ENCODE measurements around the gene IMMT.
"Not testable (repeated sequence)": the region's sequence is repeated elsewhere in the genome, so short reads cannot be mapped to it uniquely, and the experiment has no call there.

IMMT gene

DNA sequence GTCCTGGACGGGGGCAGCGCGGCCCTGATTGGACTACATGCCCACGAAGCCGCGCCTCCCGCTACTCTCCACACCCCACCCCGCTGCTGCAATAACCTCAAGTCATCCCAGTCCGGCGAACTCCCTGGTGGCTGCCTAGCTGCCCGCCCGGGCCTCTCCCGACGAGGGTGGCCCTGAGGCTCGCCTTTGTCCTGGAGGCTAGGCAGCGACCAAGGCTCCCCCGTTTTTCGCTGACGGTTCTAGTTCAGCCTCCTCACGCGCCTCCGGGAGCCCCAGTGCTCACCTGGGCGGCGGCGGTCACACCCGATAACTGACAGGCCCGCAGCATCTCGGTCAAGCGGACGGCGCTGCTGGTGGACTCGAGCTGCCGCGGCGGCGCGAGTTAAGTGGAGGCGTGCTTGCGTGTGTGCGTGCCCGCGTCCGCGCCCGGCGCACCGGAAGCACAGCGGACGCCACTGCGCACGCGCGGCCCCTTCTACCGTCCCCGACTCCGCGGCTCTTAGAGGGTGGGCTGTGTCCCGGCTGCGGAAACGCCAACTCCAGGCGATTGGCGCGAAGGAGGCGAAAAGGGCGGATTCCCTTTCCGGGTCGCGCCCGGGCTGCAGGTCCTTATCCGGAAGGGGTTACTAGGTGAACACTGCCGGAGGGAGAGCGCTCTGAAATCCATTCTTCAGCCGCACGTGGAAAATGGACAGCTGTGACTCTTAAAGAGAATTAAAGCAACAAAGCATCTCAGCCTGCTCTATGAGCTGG, at the start of gene IMMT:
Gene IMMT, minus strand, starts transcription at position 408 of the 753 bp plus-strand sequence. Its CDS starts 80 bp downstream, at position 328.
- peak; percentile 89 for DNase-seq (ENCODE audit: low read depth)

DNA sequence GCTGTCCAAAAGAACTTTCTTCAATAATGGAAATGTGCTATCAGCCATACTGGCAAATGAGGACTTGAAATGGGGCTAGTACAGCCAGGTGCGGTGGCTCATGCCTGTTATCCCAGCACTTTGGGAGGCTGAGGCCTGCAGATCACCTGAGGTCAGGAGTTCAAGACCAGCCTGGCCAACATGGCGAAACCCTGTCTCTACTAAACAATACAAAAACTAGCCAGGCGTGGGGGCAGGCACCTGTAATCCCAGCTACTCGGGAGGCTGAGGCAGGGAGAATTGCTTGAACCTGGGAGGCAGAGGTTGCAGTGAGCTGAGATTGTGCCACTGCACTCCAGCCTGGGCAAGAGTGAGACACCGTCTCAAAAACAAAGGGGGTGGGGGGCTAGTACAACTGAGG, 49.5 kb upstream of the IMMT start:
- DNase-seq (ENCODE audit: low read depth) = not testable (repeated sequence)

DNA sequence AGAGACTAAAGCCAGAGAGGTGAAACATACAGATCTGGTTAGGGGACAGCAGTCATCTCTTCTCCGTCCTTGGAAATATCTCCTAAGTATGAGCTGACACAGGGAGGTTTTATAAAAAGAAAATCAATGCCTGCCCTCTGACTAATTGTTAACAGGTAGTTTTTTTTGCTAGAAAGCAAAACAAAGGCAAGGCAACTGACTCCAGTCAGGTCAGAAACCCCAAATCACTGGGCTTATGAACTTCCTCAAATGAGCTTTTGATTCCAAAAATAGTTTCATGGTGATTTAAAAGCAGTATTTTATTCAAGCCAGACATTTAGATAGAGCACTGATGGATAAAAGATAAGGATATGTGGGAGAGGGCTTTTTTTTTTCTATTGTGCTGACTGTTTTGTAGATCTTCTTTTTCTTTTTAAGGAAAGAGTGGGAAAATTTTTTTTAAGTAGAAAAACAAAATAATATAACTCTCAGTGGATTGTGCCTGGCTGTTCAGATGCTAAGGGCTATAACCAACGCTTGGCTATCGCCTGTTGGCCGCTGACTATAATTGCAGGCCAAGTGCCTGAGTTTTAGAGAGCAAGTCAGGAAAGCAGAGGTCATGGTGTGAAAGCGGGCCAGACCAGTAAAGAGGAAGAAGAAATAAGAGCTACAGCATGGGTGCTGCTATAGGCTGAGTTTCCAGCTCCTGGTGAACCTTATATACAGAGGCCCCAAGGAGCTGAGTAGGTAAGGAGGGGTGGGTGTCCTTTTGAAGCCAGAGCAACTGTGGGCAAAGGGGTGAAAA, 48.9 kb upstream of the IMMT start:
- DNase-seq (ENCODE audit: low read depth) = no peak

DNA sequence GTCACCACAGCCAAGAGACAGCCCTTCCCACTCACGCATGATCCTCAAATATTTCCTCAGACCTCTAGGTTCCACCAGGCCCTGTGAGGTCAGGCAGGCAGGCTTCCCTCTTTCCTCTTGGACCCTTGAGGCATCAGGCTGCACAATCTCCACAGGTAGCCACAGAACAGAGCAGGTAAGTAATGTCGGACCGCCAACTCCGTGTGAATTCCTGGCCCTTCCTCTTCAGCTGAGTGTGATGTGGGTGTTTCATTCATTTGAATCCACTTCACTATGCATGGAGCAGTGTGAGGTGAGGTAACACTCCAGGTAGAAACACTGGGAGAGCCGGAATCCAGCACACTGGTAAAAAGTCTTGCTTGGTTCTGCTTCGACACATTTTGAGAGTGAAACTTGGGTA, 48.0 kb upstream of the IMMT start:
- DNase-seq (ENCODE audit: low read depth) = no peak

DNA sequence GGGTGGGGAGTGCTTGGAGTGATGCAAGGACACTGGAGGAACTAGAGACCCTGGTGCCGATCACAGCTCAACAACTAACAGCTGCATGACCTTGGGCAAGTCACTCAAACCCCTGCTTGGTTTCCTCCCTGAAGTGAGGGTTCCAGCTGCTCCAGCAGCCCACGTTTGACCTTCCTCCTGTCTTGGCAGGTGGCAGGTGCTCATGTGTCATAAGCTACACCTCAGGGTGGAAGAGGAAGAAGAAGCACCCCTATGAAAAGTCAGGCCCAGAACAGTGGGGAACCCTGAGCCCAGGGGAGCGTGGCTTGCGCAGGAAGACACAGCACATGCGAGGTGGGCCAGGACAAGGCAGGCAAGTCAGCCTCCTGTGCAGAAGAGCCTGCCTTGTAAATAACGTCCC, 46.3 kb upstream of the IMMT start:
- DNase-seq (ENCODE audit: low read depth) = no peak

DNA sequence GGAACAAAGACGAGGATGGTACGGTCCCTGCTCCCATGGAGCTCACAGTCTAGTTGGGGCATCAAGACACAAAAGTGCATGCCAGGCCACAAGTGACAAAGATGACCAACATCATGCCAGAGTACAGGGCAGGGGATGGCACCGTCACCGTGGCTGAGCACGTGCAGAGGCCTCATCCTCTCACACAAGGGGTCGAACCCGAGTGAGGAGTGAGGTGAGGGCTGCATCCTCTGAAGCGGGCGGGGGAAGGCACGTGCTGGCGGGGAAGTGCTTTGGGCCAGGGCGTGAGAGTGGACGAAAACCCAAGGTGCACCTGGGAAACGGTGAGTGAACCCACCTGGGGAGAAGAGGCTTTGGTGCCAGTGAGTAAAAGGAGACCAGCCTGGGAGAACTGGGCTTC, 45.0 kb upstream of the IMMT start:
- no peak for DNase-seq (ENCODE audit: low read depth)

DNA sequence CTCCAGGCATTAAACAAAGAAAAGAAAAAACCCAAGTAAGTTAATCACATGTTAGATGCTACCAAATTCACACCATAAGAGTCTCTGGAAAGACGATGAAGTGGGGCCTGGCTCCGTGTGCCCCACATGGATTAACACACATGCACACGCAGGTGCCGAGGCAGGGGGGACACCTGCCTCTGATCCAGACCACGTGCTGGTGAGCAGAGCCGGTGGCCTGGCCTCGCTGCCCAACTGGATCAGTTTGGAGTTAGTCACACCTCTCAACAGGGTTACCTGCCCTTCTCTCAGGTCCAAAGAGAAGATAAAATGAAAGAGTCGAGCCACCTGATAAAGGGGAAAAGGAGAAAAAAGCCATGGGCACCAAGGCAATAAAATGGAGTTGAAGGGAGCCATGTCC, 44.5 kb upstream of the IMMT start:
- no peak for DNase-seq (ENCODE audit: low read depth)

DNA sequence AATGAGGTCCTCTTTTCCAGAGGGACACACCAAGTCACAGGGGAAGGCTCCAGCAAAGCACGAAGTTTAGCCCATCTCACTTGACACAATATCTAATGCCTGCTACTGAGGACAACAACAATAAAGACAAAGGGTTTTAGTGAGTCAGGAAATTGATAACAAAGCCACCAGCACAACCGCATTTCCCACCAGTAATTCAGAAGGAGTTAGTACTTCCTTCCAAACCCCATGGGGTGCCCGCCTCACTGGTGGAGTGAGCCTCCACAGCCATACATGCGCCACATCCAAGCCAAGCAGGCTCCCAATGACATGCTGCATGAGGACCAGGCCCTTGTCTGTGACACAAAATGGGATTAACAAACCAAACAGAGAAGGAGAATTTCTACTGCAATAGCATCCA, 44.1 kb upstream of the IMMT start:
- no peak for DNase-seq (ENCODE audit: low read depth)

DNA sequence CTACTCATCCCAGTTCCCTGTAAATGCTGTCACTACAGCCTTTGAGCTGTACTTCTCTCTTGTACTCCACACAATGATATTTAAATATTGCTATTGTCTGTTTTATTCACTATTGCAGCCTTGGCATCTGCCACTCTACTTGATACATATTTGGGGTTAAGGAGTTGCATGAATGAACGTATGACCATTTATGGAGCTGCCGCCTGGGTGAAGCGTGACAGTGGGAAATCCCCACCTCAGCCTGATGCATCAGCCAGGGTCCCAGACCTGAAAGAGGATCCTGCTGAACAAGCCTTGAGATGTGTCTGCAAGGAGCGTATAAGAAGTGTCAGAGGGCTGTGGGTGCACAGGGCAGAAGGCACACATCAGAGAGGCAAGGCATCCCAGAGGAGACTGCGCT, 43.1 kb upstream of the IMMT start:
- DNase-seq (ENCODE audit: low read depth) = no peak

DNA sequence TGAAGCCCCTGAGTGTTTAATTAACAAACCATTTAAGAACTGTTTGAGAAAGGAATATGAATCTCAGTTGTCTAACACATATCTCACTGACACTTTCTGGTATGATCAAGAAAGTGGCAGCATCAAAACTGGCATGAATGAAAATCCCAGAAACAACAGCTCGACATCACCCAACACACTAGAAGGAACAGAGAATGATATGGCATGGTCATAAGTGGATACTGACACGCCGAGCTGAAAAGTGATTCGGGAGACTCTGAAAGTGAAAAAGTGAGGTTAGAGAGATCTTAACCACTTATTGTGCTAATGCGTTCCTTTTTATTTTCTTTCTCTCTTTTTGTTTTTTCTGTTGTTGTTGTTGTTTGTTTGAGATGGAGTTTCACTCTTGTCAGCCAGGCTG, 41.9 kb upstream of the IMMT start:
- DNase-seq (ENCODE audit: low read depth) = no peak

DNA sequence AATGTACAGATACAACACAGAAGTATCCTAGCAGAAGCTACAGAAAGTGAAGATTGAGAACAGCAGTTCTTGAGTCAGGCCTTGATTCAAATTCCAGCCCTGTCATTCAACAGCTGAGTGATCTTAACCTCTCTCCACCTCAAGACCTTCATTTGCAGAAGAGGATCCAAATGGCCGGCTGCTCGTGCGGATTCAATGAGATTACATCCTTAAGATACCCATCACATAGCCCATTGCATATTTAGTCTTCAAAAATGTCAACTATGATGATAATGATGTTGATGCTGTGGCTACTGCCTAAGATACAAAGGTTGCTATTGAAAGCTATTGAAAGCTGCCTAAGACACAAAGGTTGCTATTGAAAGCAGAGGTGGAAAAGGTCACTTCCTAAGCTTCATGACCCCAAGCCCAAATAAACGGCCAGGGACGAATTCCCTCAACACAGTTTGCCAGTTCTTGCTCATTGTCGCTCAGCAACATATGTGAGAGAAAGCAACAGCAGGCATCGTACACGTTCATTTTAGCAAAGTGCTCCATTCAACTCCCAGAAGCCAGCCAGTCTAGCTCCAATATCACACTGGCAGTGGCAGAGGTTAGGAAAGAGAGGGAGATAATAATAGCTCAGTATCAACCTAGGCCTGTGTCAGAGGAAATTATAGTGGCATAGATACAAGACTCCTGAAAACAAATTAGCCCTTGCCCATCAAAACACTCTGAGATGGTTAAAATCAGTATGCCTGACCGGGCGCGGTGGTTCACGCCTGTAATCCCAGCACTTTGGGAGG, 40.1 kb upstream of the IMMT start:
- DNase-seq (ENCODE audit: low read depth) = no peak

DNA sequence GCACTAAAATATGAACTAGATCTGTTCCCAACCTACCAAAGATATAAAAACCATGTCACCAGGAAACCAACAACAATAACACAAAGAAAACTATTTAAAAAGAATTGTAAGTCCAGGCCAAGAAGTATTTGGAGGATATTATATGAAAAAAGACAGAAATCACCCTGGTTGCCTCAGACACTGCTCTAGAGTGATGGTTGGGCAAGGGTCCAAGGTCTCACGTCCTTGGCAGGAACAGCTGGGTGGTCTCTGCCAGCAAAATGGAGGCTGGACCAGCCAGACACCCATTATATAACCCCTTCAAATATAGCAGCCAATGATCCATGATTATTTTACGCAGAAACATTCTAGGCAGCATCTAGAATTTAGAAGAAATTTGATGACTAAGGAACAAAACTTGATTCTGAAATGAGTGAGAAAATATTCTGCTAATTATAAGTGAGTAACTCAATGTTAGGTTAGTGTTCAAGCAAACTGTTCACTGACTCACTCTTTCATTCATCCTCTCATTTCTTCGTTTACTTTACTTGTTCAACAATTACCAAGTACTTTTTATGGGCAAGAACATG, 39.4 kb upstream of the IMMT start:
- DNase-seq (ENCODE audit: low read depth) = no peak

DNA sequence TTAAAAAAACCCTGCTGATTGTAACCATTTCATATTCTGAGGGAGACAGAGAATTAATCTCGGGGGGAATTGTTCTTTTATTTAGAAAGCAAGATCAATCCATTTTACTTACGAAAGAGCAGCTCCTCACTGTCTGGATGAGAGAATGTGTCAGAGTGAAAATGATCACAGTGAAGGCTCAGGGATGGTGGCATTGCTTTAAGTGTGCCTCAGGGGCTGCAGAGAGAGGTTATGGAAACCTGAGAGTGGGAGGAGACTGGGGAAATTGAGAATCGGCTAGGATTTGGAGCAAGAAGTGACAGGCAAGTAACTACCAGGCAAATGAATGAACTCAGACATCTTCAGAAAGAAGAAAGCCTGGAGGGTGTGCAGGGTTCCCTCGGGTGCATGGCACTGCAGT, 38.2 kb upstream of the IMMT start:
- DNase-seq (ENCODE audit: low read depth) = no peak

DNA sequence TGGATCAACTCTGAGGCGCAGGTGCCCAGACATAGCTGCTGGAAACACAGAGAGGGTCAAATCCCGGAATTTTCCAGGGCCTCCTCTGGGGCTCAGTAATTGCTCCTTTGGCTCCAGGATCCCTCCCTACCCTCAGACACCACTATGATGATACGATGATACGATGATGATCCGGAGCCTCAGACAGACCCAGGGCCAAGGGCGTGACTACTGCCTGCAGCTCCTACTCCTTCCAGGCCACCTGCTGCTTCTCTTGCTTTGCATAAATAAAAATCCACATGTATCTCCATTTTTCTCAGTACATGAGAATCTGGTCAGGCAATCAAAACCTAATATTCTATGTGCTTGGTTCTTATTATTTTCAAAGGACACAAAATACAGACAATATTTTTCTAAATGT, 37.6 kb upstream of the IMMT start:
- DNase-seq (ENCODE audit: low read depth) = no peak

DNA sequence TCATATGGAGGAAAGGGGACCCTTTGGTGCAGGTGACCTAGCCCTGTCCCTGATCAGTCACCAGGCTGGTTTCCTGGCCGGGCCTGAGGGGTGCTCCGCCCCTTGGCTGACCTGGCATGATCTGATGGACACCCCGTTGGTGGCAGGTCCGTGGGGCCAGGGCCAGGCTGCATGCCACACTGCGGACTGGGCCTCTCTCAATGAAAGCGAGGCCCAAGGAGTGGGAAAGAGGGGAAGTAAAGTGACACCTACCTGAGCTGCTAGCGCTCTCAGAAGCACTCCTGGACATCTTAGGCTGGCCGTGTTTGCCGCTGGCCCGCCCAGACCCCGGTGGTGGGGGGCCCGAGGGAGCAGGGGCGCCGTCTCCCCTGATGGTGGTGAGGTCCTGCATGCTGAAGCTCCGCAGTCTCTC, 37.1 kb upstream of the IMMT start:
- no peak for DNase-seq (ENCODE audit: low read depth)

DNA sequence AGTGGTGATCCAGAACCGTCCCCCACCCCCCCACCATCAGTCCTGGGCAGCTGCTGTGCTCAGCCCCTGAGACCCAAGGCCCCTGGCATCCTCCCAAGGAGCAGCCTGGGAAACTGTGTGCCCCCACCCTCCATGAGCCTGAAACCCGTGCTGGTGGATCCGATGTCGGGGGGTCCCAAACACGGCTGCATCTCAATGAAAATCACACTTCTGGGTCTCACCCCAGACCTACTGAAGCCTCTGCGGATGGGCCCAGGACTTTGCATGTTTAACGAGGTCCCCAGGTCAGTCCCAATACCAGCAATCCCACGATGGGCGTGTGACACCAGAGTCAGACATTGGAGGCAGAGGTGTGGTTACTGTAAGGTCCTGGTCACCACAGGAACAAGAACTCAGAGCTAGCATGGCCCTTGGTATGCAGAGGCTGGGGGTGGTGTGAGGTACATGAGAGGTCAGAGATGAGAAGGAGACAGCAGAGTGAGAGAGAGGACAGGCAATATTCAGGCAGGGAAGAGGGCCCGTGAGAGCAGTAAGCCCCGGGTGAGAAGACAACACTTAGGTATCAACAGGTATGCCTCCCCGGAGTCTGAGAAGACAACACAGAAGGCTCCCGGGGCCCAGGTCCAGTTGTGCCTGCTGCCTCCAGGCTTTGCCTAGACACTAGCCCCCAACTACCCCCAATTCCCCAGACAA, 36.6 kb upstream of the IMMT start:
- DNase-seq (ENCODE audit: low read depth) = no peak

DNA sequence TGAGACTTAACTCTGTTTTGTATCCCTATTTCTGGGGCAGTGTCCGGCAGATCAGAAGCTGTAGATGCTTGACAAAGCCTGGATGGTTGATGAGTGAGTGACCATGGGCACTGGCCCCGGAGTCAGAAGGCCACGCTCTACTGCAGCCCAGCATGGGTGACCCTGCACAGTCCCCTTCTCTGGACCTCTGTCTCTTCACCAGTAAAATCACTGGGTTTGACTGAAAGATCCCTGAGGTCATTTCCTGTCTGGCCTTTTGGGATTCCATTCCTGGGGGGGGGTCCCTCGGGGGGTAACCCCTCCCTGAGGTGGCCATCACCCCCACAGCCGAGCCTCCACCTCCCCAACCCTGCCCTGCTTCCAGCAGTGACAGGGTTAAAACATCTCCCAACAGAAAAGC, 35.7 kb upstream of the IMMT start:
- no peak for DNase-seq (ENCODE audit: low read depth)

DNA sequence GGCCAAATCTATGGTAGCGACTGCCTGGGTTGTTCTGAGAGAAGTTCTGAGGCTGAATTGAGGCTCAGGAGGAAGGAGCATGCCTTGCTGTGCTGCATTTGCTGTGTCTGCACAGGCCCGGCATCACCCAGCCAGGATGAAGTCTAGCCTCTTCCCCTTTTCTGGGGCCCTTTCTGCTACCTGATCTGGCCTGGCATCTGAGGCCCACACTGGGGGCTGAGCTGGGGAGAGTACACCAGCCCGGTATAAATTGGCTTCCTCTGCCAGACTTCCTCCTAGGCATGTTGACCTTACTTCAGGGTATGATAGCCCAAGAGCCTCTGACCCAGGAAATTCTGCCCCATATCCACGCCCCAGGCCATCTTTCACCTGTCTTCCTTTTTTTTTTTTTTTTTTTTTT, 34.0 kb upstream of the IMMT start:
- DNase-seq (ENCODE audit: low read depth) = no peak

DNA sequence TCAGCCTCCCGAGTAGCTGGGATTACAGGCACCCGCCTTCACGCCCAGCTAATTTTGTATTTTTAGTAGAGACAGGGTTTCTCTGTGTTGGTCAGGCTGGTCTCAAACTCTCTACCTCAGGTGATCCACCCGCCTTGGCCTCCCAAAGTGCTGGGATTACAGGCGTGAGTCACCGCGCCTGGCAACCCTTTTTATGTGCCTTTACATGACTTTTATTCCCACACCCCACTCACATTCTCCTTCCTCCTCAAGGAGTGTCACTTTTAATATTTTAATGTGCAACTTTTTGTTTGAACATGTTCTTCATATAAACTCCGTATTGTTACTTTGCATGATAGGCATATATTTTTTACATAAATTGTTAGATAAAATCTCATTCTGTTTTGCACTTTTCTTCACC, 33.3 kb upstream of the IMMT start:
- not testable (repeated sequence) for DNase-seq (ENCODE audit: low read depth)

DNA sequence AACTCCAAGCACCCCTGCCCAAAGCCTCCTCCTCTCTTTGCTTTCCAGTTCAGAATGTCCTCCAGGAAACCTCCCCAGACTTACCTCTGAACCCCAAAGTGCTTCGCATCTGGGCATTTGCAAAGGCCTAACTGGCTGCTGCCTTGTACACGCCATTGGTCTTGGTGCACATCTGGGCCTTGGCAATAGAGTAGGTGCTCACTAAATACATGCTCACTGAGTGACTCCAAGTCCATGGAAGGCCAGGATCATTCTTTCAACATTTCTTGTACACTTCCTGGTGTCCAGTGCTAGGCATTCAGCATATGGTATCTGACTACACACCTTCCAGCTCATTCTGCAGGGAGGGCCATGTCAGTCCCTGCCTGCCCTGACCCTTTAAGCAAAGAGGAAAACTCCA, 32.4 kb upstream of the IMMT start:
- DNase-seq (ENCODE audit: low read depth) = no peak

DNA sequence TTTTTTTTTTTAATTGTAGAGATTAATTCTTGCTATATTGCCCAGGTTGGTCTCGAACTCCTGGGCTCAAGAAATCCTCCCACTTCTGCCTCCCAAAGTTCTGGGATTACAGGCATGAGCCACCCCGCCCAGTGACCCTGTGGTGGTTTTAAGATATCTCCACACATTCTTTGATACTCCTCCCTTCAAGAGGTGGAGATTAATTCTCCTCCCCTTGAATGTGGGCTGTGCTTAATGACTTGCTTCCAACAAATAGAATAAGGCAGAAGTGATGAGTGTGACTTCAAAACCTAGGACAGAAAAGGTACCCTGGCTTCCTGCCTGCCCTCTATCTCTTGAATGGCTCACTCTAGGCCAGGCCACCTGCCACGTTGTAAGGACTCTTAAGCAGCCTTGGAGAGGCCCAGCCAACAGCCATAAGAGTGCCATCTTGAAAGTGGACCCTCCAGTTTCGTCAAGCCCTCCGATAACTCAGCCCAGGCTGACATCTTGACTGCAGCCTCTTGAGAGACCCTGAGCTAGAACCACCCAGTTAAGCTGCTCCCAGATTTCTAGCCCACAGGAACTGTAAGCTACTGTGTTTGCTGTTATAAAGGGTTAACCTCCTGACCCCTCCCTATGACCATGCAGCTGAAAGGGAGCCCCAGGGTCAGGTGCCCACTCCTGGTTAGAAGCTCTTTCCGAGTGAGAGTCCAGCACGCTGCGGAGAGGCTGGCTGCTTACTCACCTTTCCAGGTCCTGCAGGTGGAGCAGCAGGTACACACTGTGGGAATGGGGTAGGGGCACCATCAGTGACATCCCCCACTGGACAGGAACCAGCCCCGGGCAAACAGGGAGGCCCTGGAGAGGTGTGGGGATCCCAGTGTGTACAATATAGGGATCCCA, 31.6 kb upstream of the IMMT start:
- no peak for DNase-seq (ENCODE audit: low read depth)
